Smooth muscle cell (in vitro differentiated cells): ENCODE results near the gene PSMA7. TPM values are rescaled to one million over a fixed set of nuclear protein-coding genes. Genes with fewer than 3 reads are reported as not detected.

Experiments used
- DNase-seq: peaks from one replicate; lab custom pipeline; 2025; ENCODE audit not compliant: unreplicated experiment; lab: John Stamatoyannopoulos, UW
- H2AFZ ChIP-seq: fragments of 200-600 bp; sonication (generic); 2 replicates; pipeline ENCODE4 v1.6.0; 2016; ENCODE audit warnings: antibody characterized with exemption, low read depth, mild to moderate bottlenecking
- H3F3A ChIP-seq: fragments of 200-600 bp; sonication (generic); 2 replicates; pipeline ENCODE4 v1.6.0; 2017; ENCODE audit warnings: antibody characterized with exemption, low read depth
- H3K27ac ChIP-seq: fragments of 200-600 bp; sonication (generic); 2 replicates; pipeline ENCODE4 v1.5.1; 2016; ENCODE audit warnings: low read depth, mild to moderate bottlenecking
- H3K27me3 ChIP-seq: fragments of 200-600 bp; sonication (generic); 2 replicates; pipeline ENCODE4 v1.6.1; 2016; ENCODE audit warnings: low read depth, mild to moderate bottlenecking
- H3K36me3 ChIP-seq: fragments of 200-600 bp; sonication (generic); 2 replicates; pipeline ENCODE4 v1.5.1; 2016; ENCODE audit warnings: low read depth
- H3K4me1 ChIP-seq: fragments of 200-600 bp; sonication (generic); 2 replicates; pipeline ENCODE4 v1.5.1; 2016; ENCODE audit warnings: low read depth
- H3K4me2 ChIP-seq: fragments of 200-600 bp; sonication (generic); 2 replicates; pipeline ENCODE4 v1.6.0; 2016; ENCODE audit warnings: mild to moderate bottlenecking
- H3K4me3 ChIP-seq: fragments of 200-600 bp; sonication (generic); 2 replicates; pipeline ENCODE4 v1.5.1; 2016; ENCODE audit warnings: mild to moderate bottlenecking
- H3K79me2 ChIP-seq: fragments of 200-600 bp; sonication (generic); 2 replicates; pipeline ENCODE4 v1.6.0; 2016; ENCODE audit warnings: low read depth, mild to moderate bottlenecking
- H3K9ac ChIP-seq: fragments of 200-600 bp; sonication (generic); 2 replicates; pipeline ENCODE4 v1.6.0; 2016; ENCODE audit warnings: low read depth
- H3K9me3 ChIP-seq: fragments of 200-600 bp; sonication (generic); replicated peaks from 2 replicates; pipeline ENCODE4 v1.5.1; 2016; ENCODE audit warnings: low read depth
- H4K20me1 ChIP-seq: fragments of 200-600 bp; sonication (generic); 2 replicates; pipeline ENCODE4 v1.6.0; 2016; ENCODE audit warnings: low read depth
- WGBS: methylation state at CpG from one replicate; pipeline ENCODE4 v1.1.7; 2016; ENCODE audit warnings: low lambda C conversion rate; 5-methylcytosine and 5-hydroxymethylcytosine counted together
- polyA plus RNA-seq: library from polyadenylated mRNA; unstranded; fragments of >200 nt; fragmentation: Nextera tagmentation; extraction: Ambion mirVana; gene quantifications from 2 replicates; pipeline ENCODE4 v1.2.1, GENCODE V29; 2016
- total RNA-seq: library from RNA; depleted of rRNA; stranded (reverse); fragments of >200 nt; gene quantifications from 2 replicates; pipeline ENCODE4 v1.2.3, GENCODE V29; 2014
- TF ChIP-seq, protein P1 (sequence below): fragments of 200-600 bp; sonication (generic); IDR thresholded peaks from 2 replicates; pipeline ENCODE4 v1.5.1; 2017; ENCODE audit warnings: borderline replicate concordance, mild to moderate bottlenecking, antibody characterized with exemption; ENCODE audit not compliant: insufficient read depth, poor library complexity, severe bottlenecking

Gene PSMA7
- total and polyA plus RNA-seq, 2 experiments from 2014 or later: 297 to 473 TPM

DNA sequence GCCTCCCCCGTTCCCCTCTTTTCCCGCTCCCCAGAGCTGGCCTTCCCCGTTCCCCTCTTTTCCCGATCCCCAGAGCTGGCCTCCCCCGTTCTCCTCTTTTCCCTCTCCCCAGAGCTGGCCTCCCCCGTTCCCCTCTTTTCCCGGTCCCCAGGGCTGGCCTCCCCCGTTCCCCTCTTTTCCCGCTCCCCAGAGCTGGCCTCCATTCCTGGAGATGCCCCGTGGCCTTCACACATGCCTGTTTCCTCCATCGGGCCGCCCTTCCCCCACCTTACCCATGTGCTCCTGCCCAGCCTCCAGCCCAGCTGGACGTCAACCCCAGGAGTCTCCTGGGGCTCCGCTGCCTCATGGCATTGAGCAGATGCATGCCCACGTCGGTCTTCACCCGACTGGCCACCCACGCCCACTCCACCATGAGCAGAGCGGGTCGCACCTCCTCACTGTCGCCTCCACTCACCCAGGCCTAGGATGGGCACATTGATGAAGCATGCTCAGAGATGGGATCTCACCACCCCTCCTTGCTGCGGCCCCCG lies 8.7 kb upstream of the PSMA7 start:
- Histone ChIP-seq H3K27ac (no peak overlapping the region), H3K9ac (no peak overlapping the region), H3K4me2 (no peak overlapping the region), H3K4me3 (no peak overlapping the region), H3K79me2 (peaks cover 81% of the 10 kb centered on the region), H3F3A (no peaks in the 10 kb centered on the region), H3K9me3 (no peaks in the 10 kb centered on the region), H3K36me3 (no peaks in the 10 kb centered on the region), H3K27me3 (no peaks in the 10 kb centered on the region), H4K20me1 (peaks cover 100% of the 10 kb centered on the region), H3K4me1 (no peaks in the 10 kb centered on the region), H2AFZ (no peak overlapping the region)
- 94% methylated on average over 13 of the region's 23 CpGs for WGBS
- TF ChIP-seq, protein P1, sequence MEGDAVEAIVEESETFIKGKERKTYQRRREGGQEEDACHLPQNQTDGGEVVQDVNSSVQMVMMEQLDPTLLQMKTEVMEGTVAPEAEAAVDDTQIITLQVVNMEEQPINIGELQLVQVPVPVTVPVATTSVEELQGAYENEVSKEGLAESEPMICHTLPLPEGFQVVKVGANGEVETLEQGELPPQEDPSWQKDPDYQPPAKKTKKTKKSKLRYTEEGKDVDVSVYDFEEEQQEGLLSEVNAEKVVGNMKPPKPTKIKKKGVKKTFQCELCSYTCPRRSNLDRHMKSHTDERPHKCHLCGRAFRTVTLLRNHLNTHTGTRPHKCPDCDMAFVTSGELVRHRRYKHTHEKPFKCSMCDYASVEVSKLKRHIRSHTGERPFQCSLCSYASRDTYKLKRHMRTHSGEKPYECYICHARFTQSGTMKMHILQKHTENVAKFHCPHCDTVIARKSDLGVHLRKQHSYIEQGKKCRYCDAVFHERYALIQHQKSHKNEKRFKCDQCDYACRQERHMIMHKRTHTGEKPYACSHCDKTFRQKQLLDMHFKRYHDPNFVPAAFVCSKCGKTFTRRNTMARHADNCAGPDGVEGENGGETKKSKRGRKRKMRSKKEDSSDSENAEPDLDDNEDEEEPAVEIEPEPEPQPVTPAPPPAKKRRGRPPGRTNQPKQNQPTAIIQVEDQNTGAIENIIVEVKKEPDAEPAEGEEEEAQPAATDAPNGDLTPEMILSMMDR: no peak
- DNase-seq: no peak

DNA sequence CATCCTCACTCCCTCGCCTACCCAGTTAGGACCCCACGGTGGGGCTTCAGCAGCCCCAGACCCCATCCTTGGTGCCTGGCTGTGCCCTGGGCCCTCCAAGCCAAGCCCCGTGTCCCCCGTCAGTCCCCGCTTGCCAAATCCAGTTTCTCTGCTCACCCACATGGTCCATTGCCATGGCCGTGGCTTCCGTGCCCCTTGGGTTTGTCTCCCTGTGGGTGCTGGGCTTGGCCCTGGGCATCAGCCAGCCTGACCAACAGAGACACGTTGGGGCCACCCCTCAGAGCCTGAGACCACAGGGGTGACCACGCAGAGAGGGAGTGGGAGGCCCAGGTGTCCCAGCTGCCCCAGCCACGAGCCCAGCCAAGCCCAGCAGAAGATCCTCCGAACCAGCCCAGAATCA lies 8.0 kb upstream of the PSMA7 start:
- no peak overlapping the region for H3K27ac ChIP-seq
- no peaks in the 10 kb centered on the region for H3K36me3 ChIP-seq
- H2AFZ ChIP-seq: no peak overlapping the region
- no peak overlapping the region for H3K4me2 ChIP-seq
- H3K9ac ChIP-seq: no peak overlapping the region
- H3K9me3 ChIP-seq: no peaks in the 10 kb centered on the region
- DNase-seq: no peak
- 98% methylated on average over 9 of the region's 11 CpGs for WGBS
- H3K4me3 ChIP-seq: no peak overlapping the region
- no peaks in the 10 kb centered on the region for H3K27me3 ChIP-seq
- peaks cover 100% of the 10 kb centered on the region for H4K20me1 ChIP-seq
- H3F3A ChIP-seq: no peaks in the 10 kb centered on the region
- no peaks in the 10 kb centered on the region for H3K4me1 ChIP-seq
- TF ChIP-seq, protein P1: no peak
- H3K79me2 ChIP-seq: peaks cover 82% of the 10 kb centered on the region

DNA sequence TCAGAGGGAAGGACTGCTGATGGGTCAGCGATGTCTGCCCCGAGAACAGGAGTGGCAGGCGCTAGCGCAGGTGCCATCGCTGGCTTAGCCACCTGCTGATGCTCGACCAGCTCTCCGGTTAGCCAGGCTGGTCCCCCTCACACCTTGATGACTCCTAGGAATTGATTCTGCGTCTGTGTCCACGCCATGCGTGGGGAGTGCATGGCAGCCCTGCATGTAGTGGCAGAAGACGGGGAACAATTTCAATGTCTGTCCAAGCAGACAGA lies 7.0 kb upstream of the PSMA7 start:
- no peak overlapping the region for H3K27ac ChIP-seq
- no peaks in the 10 kb centered on the region for H3K9me3 ChIP-seq
- H3K4me2 ChIP-seq: no peak overlapping the region
- no peaks in the 10 kb centered on the region for H3K4me1 ChIP-seq
- TF ChIP-seq, protein P1: no peak
- H3F3A ChIP-seq: no peaks in the 10 kb centered on the region
- no peak overlapping the region for H2AFZ ChIP-seq
- no peak overlapping the region for H3K4me3 ChIP-seq
- no peaks in the 10 kb centered on the region for H3K27me3 ChIP-seq
- peaks cover 100% of the 10 kb centered on the region for H4K20me1 ChIP-seq
- H3K36me3 ChIP-seq: no peaks in the 10 kb centered on the region
- H3K9ac ChIP-seq: no peak overlapping the region
- 98% methylated on average over 10 of the region's 11 CpGs for WGBS
- H3K79me2 ChIP-seq: peaks cover 88% of the 10 kb centered on the region
- DNase-seq: no peak

DNA sequence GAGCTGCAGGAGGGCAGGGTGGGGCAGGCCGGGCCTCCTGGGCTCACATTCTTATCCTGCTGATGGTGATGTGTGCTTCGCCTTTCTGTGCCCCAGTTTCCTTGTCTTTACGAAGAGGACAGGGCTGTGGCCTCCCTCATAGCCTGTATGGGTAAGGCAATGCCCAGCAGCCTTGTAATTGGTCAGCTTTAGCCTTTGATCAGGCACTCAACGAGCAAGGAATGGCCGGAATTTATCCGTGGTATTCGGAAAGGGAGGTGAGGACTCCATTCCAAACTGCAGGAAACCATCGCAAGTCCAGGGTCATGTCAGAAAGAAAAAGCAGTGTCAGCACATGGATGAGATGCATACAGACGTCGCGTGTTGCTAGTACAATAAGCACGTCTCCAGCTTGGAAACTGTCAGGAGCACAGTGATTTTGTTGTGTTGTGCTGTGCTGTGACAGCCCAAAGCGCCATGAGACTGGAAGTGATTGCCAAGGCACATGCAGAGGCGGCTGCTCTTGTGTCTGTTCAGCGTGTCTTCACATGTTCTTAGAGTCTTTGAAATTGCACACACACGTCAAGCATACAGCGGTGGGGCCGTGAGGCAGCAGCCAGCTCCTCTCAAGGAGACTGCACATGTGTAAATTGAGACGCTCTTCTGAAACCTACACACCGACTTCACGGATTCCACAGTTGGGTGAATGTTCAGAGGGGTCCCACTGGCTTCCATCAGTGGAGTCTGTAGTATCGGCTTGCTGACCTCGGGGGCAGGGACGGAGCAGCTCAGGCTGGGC lies 6.5 kb upstream of the PSMA7 start:
- Histone ChIP-seq H3F3A (no peaks in the 10 kb centered on the region), H2AFZ (no peak overlapping the region), H3K9ac (no peak overlapping the region), H4K20me1 (peaks cover 100% of the 10 kb centered on the region), H3K4me3 (no peak overlapping the region), H3K27me3 (no peaks in the 10 kb centered on the region), H3K79me2 (peaks cover 93% of the 10 kb centered on the region), H3K4me1 (peaks cover 4% of the 10 kb centered on the region), H3K9me3 (no peaks in the 10 kb centered on the region), H3K4me2 (no peak overlapping the region), H3K27ac (no peak overlapping the region), H3K36me3 (no peaks in the 10 kb centered on the region)
- TF ChIP-seq, protein P1: no peak
- WGBS: 77% methylated on average over 24 of the region's 24 CpGs
- DNase-seq: no peak
